Dendritic cell treated with granulocyte-macrophage colony-stimulating factor and Interleukin-4, amounts not matched to agents 40 ng/mL and 50 ng/mL, for 4 days (primary cell): Measurements from ENCODE around the gene SORL1.
A peak's percentile ranks its signal among the peaks of the same experiment; 100 is the strongest.

Source experiments
- H3K27ac Mint-ChIP-seq: one replicate; pipeline ENCODE4 v1.8.0; 2022; ENCODE audit warnings: mild to moderate bottlenecking, mixed read lengths
- H3K27me3 Mint-ChIP-seq: one replicate; pipeline ENCODE4 v1.8.0; 2022; ENCODE audit warnings: mild to moderate bottlenecking, mixed read lengths
- H3K36me3 Mint-ChIP-seq: one replicate; pipeline ENCODE4 v1.8.0; 2022; ENCODE audit warnings: low read depth, mixed read lengths
- H3K4me1 Mint-ChIP-seq: one replicate; pipeline ENCODE4 v1.8.0; 2022; ENCODE audit warnings: low read depth, mixed read lengths
- H3K4me3 Mint-ChIP-seq: one replicate; pipeline ENCODE4 v1.8.0; 2022; ENCODE audit warnings: mild to moderate bottlenecking, moderate library complexity, mixed read lengths
- H3K9me3 Mint-ChIP-seq: one replicate; pipeline ENCODE4 v1.8.0; 2022; ENCODE audit warnings: mixed read lengths
- intact Hi-C: fragments of 100-400 bp; cut with micrococcal nuclease; formaldehyde crosslinking; loops from one replicate; pipeline ENCODE4 v1.15.0; 2022

Gene SORL1

GRCh38 chr11:121645596-121645995 is 193.5 kb downstream of the SORL1 start:
- intact Hi-C loops: no loop called here
- no peak overlapping the region for H3K27ac Mint-ChIP-seq
- peaks cover 4% of the 10 kb centered on the region for H3K4me1 Mint-ChIP-seq
- no peaks in the 10 kb centered on the region for H3K27me3 Mint-ChIP-seq
- no peaks in the 10 kb centered on the region for H3K9me3 Mint-ChIP-seq
- H3K4me3 Mint-ChIP-seq: no peak overlapping the region
- H3K36me3 Mint-ChIP-seq: no peaks in the 10 kb centered on the region

- peaks cover 2% of the 10 kb centered on the region for H3K27me3 Mint-ChIP-seq
- H3K4me3 Mint-ChIP-seq: no peak overlapping the region
These were observed 196.2 kb downstream of the SORL1 start for GRCh38 chr11:121648306-121648705.

GRCh38 chr11:121649798-121650197 is 197.7 kb downstream of the SORL1 start:
- Mint-ChIP-seq H3K27ac (no peak overlapping the region), H3K27me3 (peaks cover 11% of the 10 kb centered on the region), H3K4me1 (no peaks in the 10 kb centered on the region), H3K36me3 (no peaks in the 10 kb centered on the region), H3K9me3 (no peaks in the 10 kb centered on the region), H3K4me3 (no peak overlapping the region)
- intact Hi-C loops: no loop called here

More at GRCh38 chr11:121648306-121648705, 196.2 kb downstream of the SORL1 start:
- H3K9me3 Mint-ChIP-seq: no peaks in the 10 kb centered on the region
- no peaks in the 10 kb centered on the region for H3K4me1 Mint-ChIP-seq
- H3K27ac Mint-ChIP-seq: no peak overlapping the region
- no peaks in the 10 kb centered on the region for H3K36me3 Mint-ChIP-seq
- intact Hi-C loops: no loop called here

GRCh38 chr11:121650351-121651256 is 198.5 kb downstream of the SORL1 start:
- no peak overlapping the region for H3K4me3 Mint-ChIP-seq
- H3K9me3 Mint-ChIP-seq: no peaks in the 10 kb centered on the region
- H3K36me3 Mint-ChIP-seq: no peaks in the 10 kb centered on the region
- intact Hi-C loops: no loop called here
- H3K27ac Mint-ChIP-seq: no peak overlapping the region
- peaks cover 7% of the 10 kb centered on the region for H3K4me1 Mint-ChIP-seq
- peaks cover 18% of the 10 kb centered on the region for H3K27me3 Mint-ChIP-seq

GRCh38 chr11:121651257-121651605 is 199.1 kb downstream of the SORL1 start:
- Mint-ChIP-seq H3K36me3 (no peaks in the 10 kb centered on the region), H3K27ac (no peak overlapping the region), H3K27me3 (peaks cover 20% of the 10 kb centered on the region), H3K4me3 (no peak overlapping the region), H3K4me1 (peaks cover 13% of the 10 kb centered on the region), H3K9me3 (no peaks in the 10 kb centered on the region)
- intact Hi-C loops: no loop called here

GRCh38 chr11:121652971-121653370 is 200.9 kb downstream of the SORL1 start:
- H3K4me1 Mint-ChIP-seq: peaks cover 14% of the 10 kb centered on the region
- no peaks in the 10 kb centered on the region for H3K36me3 Mint-ChIP-seq
- H3K9me3 Mint-ChIP-seq: no peaks in the 10 kb centered on the region
- intact Hi-C loops: no loop called here
- no peak overlapping the region for H3K4me3 Mint-ChIP-seq
- peaks cover 20% of the 10 kb centered on the region for H3K27me3 Mint-ChIP-seq
- no peak overlapping the region for H3K27ac Mint-ChIP-seq

- peaks cover 14% of the 10 kb centered on the region for H3K4me1 Mint-ChIP-seq
- H3K36me3 Mint-ChIP-seq: no peaks in the 10 kb centered on the region
- no peaks in the 10 kb centered on the region for H3K9me3 Mint-ChIP-seq
- no peak overlapping the region for H3K27ac Mint-ChIP-seq
- peaks cover 20% of the 10 kb centered on the region for H3K27me3 Mint-ChIP-seq
- H3K4me3 Mint-ChIP-seq: no peak overlapping the region
- intact Hi-C loops: no loop called here
These were observed 202.2 kb downstream of the SORL1 start for GRCh38 chr11:121654259-121654842.

GRCh38 chr11:121654843-121655536 is 202.9 kb downstream of the SORL1 start:
- Mint-ChIP-seq H3K9me3 (no peaks in the 10 kb centered on the region), H3K36me3 (no peaks in the 10 kb centered on the region), H3K4me3 (peak overlapping the region; percentile 76), H3K27ac (peak overlapping the region; percentile 85), H3K4me1 (peaks cover 14% of the 10 kb centered on the region), H3K27me3 (peaks cover 20% of the 10 kb centered on the region)
- intact Hi-C loops: loop anchor here (1.0 to 5.0 kb wide), 2 partner anchors 447 to 850 kb away; no protein-coding TSS in a partner anchor

GRCh38 chr11:121655537-121656327 is 203.6 kb downstream of the SORL1 start:
- intact Hi-C loops: loop anchor here (1.0 to 5.0 kb wide), 3 partner anchors 447 to 850 kb away; no protein-coding TSS in a partner anchor
- peaks cover 14% of the 10 kb centered on the region for H3K4me1 Mint-ChIP-seq
- peak overlapping the region; percentile 85 for H3K27ac Mint-ChIP-seq

GRCh38 chr11:121656328-121657090 is 204.4 kb downstream of the SORL1 start:
- H3K27me3 Mint-ChIP-seq: peaks cover 20% of the 10 kb centered on the region
- peak overlapping the region; percentile 76 for H3K4me3 Mint-ChIP-seq
- H3K4me1 Mint-ChIP-seq: peaks cover 14% of the 10 kb centered on the region
- no peaks in the 10 kb centered on the region for H3K9me3 Mint-ChIP-seq
- intact Hi-C loops: loop anchor here (1.0 to 5.0 kb wide), 2 partner anchors 446 to 547 kb away; no protein-coding TSS in a partner anchor
- no peaks in the 10 kb centered on the region for H3K36me3 Mint-ChIP-seq
- H3K27ac Mint-ChIP-seq: peak overlapping the region; percentile 85

More at GRCh38 chr11:121655537-121656327, 203.6 kb downstream of the SORL1 start:
- peak overlapping the region; percentile 76 for H3K4me3 Mint-ChIP-seq
- no peaks in the 10 kb centered on the region for H3K9me3 Mint-ChIP-seq
- no peaks in the 10 kb centered on the region for H3K36me3 Mint-ChIP-seq
- H3K27me3 Mint-ChIP-seq: peaks cover 20% of the 10 kb centered on the region

- no peak overlapping the region for H3K27ac Mint-ChIP-seq
- H3K27me3 Mint-ChIP-seq: peaks cover 19% of the 10 kb centered on the region
These were observed 205.0 kb downstream of the SORL1 start for GRCh38 chr11:121657146-121657545.

GRCh38 chr11:121659811-121660210 is 207.7 kb downstream of the SORL1 start:
- Mint-ChIP-seq H3K4me1 (peaks cover 14% of the 10 kb centered on the region), H3K27me3 (peaks cover 16% of the 10 kb centered on the region), H3K9me3 (no peaks in the 10 kb centered on the region), H3K4me3 (no peak overlapping the region), H3K36me3 (no peaks in the 10 kb centered on the region), H3K27ac (no peak overlapping the region)
- intact Hi-C loops: loop anchor here (5.0 kb wide), 1 partner anchor 442 kb away; no protein-coding TSS in a partner anchor

More at GRCh38 chr11:121657146-121657545, 205.0 kb downstream of the SORL1 start:
- no peaks in the 10 kb centered on the region for H3K9me3 Mint-ChIP-seq
- no peak overlapping the region for H3K4me3 Mint-ChIP-seq
- peaks cover 14% of the 10 kb centered on the region for H3K4me1 Mint-ChIP-seq
- intact Hi-C loops: loop anchor here (5.0 kb wide), 1 partner anchor 445 kb away; no protein-coding TSS in a partner anchor
- no peaks in the 10 kb centered on the region for H3K36me3 Mint-ChIP-seq
